ENCODE results near the gene FOXN3. TPM values are rescaled to one million over a fixed set of nuclear protein-coding genes. Genes with fewer than 3 reads are reported as not detected.

The FOXN3 gene
- polyA plus RNA-seq, 1 of the 3 experiments (the other 2 are of a cell fraction): 9.8 TPM

DNA sequence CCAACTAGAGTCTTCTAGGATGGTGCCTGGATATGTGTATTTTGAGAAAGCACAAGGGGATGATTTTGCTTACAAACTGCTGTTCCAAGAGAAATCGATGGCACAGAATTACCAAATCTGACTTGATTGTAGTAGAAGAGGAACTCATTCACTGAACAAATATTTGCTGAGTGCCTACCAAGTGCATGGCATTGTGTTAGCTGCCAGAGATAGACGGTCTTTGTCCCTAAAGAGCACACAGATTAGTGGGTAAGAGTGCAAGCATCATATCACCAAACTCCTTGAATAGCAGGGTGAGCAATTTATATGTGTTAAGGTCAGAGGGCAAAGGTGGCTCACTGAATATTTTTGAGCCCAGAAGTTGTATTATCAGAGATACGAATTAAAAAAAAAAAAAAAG, 3.5 kb upstream of the FOXN3 start:
- peaks cover 7% of the 10 kb centered on the region for H3F3A ChIP-seq (replicated peaks; ENCODE audit: insufficient read depth)
- peaks cover 5% of the 10 kb centered on the region for H3K79me2 ChIP-seq (ENCODE audit: insufficient read depth)
- no peaks in the 10 kb centered on the region for H4K20me1 ChIP-seq (ENCODE audit: insufficient read depth)
- H3K9ac ChIP-seq: no peak overlapping the region
- H3K4me2 ChIP-seq: no peak overlapping the region
- DNase-seq: no peak
- H2AFZ ChIP-seq (ENCODE audit: low read depth): no peak overlapping the region
- H3K9me2 ChIP-seq: no peaks in the 10 kb centered on the region
- no peaks in the 10 kb centered on the region for H3K9me3 ChIP-seq
- CTCF ChIA-PET: no interaction called here
- H3K27me3 ChIP-seq (ENCODE audit: insufficient read depth): no peaks in the 10 kb centered on the region
- 76% methylated on average over 3 of the region's 3 CpGs for WGBS (ENCODE audit: low lambda C conversion rate)
- peaks cover 9 to 11% of the 10 kb centered on the region in 2 experiments; a peak in 3 of 4 replicates for H3K4me1 ChIP-seq (ENCODE audit: control insufficient read depth in 1 of 2, insufficient read depth in 2 of 2, low read depth in 1 of 2, low read length in 1 of 2)
- H3K4me3 ChIP-seq (ENCODE audit: low read depth in 2 of 2, low read length in 1 of 2): no peak overlapping the region
- H3K36me3 ChIP-seq (replicated peaks in 1 of 2; ENCODE audit: control insufficient read depth in 1 of 2, insufficient read depth in 2 of 2, low read length in 1 of 2): peaks cover 0 to 5% of the 10 kb centered on the region in 2 experiments
- POLR2A ChIA-PET: no interaction called here
- H3K27ac ChIP-seq (ENCODE audit: low read depth in 2 of 2, low read length in 1 of 2): no peak overlapping the region
- TF ChIP-seq, protein P1, sequence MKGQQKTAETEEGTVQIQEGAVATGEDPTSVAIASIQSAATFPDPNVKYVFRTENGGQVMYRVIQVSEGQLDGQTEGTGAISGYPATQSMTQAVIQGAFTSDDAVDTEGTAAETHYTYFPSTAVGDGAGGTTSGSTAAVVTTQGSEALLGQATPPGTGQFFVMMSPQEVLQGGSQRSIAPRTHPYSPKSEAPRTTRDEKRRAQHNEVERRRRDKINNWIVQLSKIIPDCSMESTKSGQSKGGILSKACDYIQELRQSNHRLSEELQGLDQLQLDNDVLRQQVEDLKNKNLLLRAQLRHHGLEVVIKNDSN (IDR thresholded peaks at IDR 0.05; ENCODE audit: borderline replicate concordance, low read depth): no peak
- no peak for TF ChIP-seq GABPA (IDR thresholded peaks at IDR 0.05; ENCODE audit: low read depth)
- no peak for TF ChIP-seq SMC3 (IDR thresholded peaks at IDR 0.05; ENCODE audit: low read depth, low read length)
- TF ChIP-seq, protein P2, sequence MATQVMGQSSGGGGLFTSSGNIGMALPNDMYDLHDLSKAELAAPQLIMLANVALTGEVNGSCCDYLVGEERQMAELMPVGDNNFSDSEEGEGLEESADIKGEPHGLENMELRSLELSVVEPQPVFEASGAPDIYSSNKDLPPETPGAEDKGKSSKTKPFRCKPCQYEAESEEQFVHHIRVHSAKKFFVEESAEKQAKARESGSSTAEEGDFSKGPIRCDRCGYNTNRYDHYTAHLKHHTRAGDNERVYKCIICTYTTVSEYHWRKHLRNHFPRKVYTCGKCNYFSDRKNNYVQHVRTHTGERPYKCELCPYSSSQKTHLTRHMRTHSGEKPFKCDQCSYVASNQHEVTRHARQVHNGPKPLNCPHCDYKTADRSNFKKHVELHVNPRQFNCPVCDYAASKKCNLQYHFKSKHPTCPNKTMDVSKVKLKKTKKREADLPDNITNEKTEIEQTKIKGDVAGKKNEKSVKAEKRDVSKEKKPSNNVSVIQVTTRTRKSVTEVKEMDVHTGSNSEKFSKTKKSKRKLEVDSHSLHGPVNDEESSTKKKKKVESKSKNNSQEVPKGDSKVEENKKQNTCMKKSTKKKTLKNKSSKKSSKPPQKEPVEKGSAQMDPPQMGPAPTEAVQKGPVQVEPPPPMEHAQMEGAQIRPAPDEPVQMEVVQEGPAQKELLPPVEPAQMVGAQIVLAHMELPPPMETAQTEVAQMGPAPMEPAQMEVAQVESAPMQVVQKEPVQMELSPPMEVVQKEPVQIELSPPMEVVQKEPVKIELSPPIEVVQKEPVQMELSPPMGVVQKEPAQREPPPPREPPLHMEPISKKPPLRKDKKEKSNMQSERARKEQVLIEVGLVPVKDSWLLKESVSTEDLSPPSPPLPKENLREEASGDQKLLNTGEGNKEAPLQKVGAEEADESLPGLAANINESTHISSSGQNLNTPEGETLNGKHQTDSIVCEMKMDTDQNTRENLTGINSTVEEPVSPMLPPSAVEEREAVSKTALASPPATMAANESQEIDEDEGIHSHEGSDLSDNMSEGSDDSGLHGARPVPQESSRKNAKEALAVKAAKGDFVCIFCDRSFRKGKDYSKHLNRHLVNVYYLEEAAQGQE (IDR thresholded peaks at IDR 0.05; ENCODE audit: low read depth, low read length): no peak
- TF ChIP-seq, protein P3, sequence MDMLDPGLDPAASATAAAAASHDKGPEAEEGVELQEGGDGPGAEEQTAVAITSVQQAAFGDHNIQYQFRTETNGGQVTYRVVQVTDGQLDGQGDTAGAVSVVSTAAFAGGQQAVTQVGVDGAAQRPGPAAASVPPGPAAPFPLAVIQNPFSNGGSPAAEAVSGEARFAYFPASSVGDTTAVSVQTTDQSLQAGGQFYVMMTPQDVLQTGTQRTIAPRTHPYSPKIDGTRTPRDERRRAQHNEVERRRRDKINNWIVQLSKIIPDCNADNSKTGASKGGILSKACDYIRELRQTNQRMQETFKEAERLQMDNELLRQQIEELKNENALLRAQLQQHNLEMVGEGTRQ (IDR thresholded peaks at IDR 0.05; ENCODE audit: borderline replicate concordance, low read depth, low read length): no peak
- TF ChIP-seq, protein P4, sequence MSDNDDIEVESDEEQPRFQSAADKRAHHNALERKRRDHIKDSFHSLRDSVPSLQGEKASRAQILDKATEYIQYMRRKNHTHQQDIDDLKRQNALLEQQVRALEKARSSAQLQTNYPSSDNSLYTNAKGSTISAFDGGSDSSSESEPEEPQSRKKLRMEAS (IDR thresholded peaks at IDR 0.05; ENCODE audit: low read depth): no peak
- TF ChIP-seq CHD2 (IDR thresholded peaks at IDR 0.05; ENCODE audit: low read length, partially characterized antibody): no peak
- no peak for TF ChIP-seq RFX5 (IDR thresholded peaks at IDR 0.05; ENCODE audit: low read length)
- TF ChIP-seq TEAD4 (IDR thresholded peaks at IDR 0.05; ENCODE audit: borderline replicate concordance, insufficient read depth): no peak
- no peak for TF ChIP-seq PBX3 (IDR thresholded peaks at IDR 0.05)
- no peak for TF ChIP-seq RCOR1 (IDR thresholded peaks at IDR 0.05; ENCODE audit: low read length)
- TF ChIP-seq MXI1 (IDR thresholded peaks at IDR 0.05; ENCODE audit: low read depth, low read length): no peak
- TF ChIP-seq RXRA (IDR thresholded peaks at IDR 0.05; ENCODE audit: borderline replicate concordance, low read depth): no peak
- no peak for TF ChIP-seq TAF1 (IDR thresholded peaks at IDR 0.05; ENCODE audit: borderline replicate concordance, low read depth, low read length)
- no peak for TF ChIP-seq IRF3 (IDR thresholded peaks at IDR 0.05; ENCODE audit: low read depth, low read length)
- TF ChIP-seq NFIC (IDR thresholded peaks at IDR 0.05; ENCODE audit: borderline replicate concordance): no peak

All from SK-N-SH (cell line).